Activated T-cell treated with anti-CD3 and anti-CD28 coated beads, Interleukin-2, amount 50 U/mL, for 24 hours (primary cell): ENCODE measurements around the gene NCOA1.
"Not testable (repeated sequence)": the region's sequence is repeated elsewhere in the genome, so short reads cannot be mapped to it uniquely, and the experiment has no call there.

Experiments used
- DNase-seq: peaks from one replicate; pipeline ENCODE4 v3.0.0-alpha.2; 2020
- H3K27ac Mint-ChIP-seq: 2 replicates; pipeline ENCODE4 v1.8.0; 2020; ENCODE audit warnings: mild to moderate bottlenecking, mixed read lengths
- H3K27me3 Mint-ChIP-seq: 2 replicates; pipeline ENCODE4 v1.8.0; 2020; ENCODE audit warnings: mixed read lengths
- H3K36me3 Mint-ChIP-seq: 2 replicates; pipeline ENCODE4 v1.8.0; 2020; ENCODE audit warnings: low read depth, mixed read lengths
- H3K4me1 Mint-ChIP-seq: 2 replicates; pipeline ENCODE4 v1.8.0; 2020; ENCODE audit warnings: low read depth, mixed read lengths
- H3K4me3 Mint-ChIP-seq: 2 replicates; pipeline ENCODE4 v1.8.0; 2020; ENCODE audit warnings: mild to moderate bottlenecking, moderate library complexity, mixed read lengths
- H3K9me3 Mint-ChIP-seq: 2 replicates; pipeline ENCODE4 v1.8.0; 2020; ENCODE audit warnings: mixed read lengths

Gene NCOA1

GRCh38 chr2:24527536-24527935 lies 36.5 kb downstream of the NCOA1 start:
- no peak for DNase-seq
- Mint-ChIP-seq H3K4me3 (no peak overlapping the region), H3K4me1 (peaks cover 47% of the 10 kb centered on the region), H3K27me3 (no peaks in the 10 kb centered on the region), H3K36me3 (peaks cover 57% of the 10 kb centered on the region), H3K27ac (no peak overlapping the region), H3K9me3 (peaks cover 32% of the 10 kb centered on the region)

- no peak overlapping the region for H3K4me3 Mint-ChIP-seq
- no peak overlapping the region for H3K27ac Mint-ChIP-seq
- H3K36me3 Mint-ChIP-seq: peaks cover 62% of the 10 kb centered on the region
- peaks cover 59% of the 10 kb centered on the region for H3K4me1 Mint-ChIP-seq
- H3K9me3 Mint-ChIP-seq: peaks cover 48% of the 10 kb centered on the region
- H3K27me3 Mint-ChIP-seq: no peaks in the 10 kb centered on the region
- DNase-seq: no peak
Measured at GRCh38 chr2:24530796-24531195, 39.7 kb downstream of the NCOA1 start.

- H3K4me3 Mint-ChIP-seq, H3K27me3 Mint-ChIP-seq, H3K27ac Mint-ChIP-seq, DNase-seq: not testable (repeated sequence)
- H3K36me3 Mint-ChIP-seq: peaks cover 67% of the 10 kb centered on the region
- H3K4me1 Mint-ChIP-seq: peaks cover 61% of the 10 kb centered on the region
- peaks cover 49% of the 10 kb centered on the region for H3K9me3 Mint-ChIP-seq
Measured at GRCh38 chr2:24531610-24532009, 40.6 kb downstream of the NCOA1 start.

DNA sequence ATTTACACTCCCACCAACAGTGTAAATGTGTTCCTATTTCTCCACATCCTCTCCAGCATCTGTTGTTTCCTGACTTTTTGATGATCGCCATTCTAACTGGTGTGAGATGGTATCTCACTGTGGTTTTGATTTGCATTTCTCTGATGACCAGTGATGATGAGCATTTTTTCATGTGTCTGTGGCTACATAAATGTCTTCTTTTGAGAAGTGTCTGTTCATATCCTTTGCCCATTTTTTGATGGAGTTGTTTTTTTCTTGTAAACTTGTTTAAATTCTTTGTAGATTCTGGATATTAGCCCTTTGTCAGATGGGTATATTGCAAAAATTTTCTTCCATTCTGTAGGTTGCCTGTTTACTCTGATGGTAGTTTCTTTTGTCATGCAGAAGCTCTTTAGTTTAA lies 41.0 kb downstream of the NCOA1 start:
- not testable (repeated sequence) for H3K4me3 Mint-ChIP-seq, H3K27me3 Mint-ChIP-seq, H3K27ac Mint-ChIP-seq, DNase-seq
- Mint-ChIP-seq H3K4me1 (peaks cover 63% of the 10 kb centered on the region), H3K9me3 (peaks cover 49% of the 10 kb centered on the region), H3K36me3 (peaks cover 71% of the 10 kb centered on the region)

DNA sequence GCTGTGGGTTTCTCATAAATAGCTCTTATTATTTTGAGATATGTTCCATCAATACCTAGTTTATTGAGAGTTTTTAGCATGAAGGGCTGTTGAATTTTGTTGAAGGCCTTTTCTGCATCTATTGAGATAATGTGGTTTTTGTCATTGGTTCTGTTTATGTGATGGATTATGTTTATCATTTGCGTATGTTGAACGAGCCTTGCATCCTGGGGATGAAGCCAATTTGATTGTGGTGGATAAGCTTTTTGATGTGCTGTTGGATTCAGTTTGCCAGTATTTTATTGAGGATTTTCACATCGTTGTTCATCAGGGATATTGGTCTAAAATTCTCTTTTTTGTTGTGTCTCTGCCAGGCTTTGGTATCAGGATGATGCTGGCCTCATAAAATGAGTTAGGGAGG lies 42.5 kb downstream of the NCOA1 start:
- not testable (repeated sequence) for H3K27me3 Mint-ChIP-seq, H3K4me3 Mint-ChIP-seq, DNase-seq, H3K27ac Mint-ChIP-seq
- Mint-ChIP-seq H3K4me1 (peaks cover 57% of the 10 kb centered on the region), H3K36me3 (peaks cover 65% of the 10 kb centered on the region), H3K9me3 (peaks cover 40% of the 10 kb centered on the region)

GRCh38 chr2:24538720-24539119 lies 47.7 kb downstream of the NCOA1 start:
- Mint-ChIP-seq H3K9me3 (peaks cover 28% of the 10 kb centered on the region), H3K4me1 (peaks cover 43% of the 10 kb centered on the region)

DNA sequence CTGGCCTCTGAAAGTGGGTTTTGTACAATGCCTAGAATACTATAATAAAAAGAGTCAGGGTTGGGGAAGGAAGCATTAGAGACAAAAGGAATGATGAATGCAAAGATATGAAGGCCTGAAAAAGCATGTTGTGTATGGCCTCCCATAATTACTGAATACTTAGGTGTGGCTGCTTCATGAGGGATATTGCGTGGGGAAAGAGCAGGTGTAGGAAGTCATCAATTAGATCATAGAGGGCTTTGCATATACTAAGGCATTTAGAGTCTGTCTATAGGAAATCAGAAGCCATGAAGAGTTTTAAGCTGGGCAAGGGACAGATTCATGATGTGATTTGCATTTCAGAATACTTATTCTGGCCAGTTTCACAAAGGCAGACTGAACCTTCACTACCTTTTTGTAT lies 48.2 kb downstream of the NCOA1 start:
- Mint-ChIP-seq H3K4me3 (no peak overlapping the region), H3K27me3 (no peaks in the 10 kb centered on the region), H3K9me3 (peaks cover 32% of the 10 kb centered on the region), H3K36me3 (peaks cover 46% of the 10 kb centered on the region), H3K27ac (no peak overlapping the region), H3K4me1 (peaks cover 44% of the 10 kb centered on the region)
- no peak for DNase-seq

More at GRCh38 chr2:24538720-24539119, 47.7 kb downstream of the NCOA1 start:
- Mint-ChIP-seq H3K4me3 (no peak overlapping the region), H3K27ac (no peak overlapping the region), H3K36me3 (peaks cover 47% of the 10 kb centered on the region), H3K27me3 (no peaks in the 10 kb centered on the region)
- no peak for DNase-seq

- peaks cover 47% of the 10 kb centered on the region for H3K36me3 Mint-ChIP-seq
- peaks cover 47% of the 10 kb centered on the region for H3K4me1 Mint-ChIP-seq
- DNase-seq: no peak
- no peak overlapping the region for H3K4me3 Mint-ChIP-seq
- H3K9me3 Mint-ChIP-seq: peaks cover 29% of the 10 kb centered on the region
- H3K27ac Mint-ChIP-seq: no peak overlapping the region
- H3K27me3 Mint-ChIP-seq: no peaks in the 10 kb centered on the region
Measured at GRCh38 chr2:24540011-24540477, 49.0 kb downstream of the NCOA1 start.

- no peak overlapping the region for H3K27ac Mint-ChIP-seq
- peaks cover 27% of the 10 kb centered on the region for H3K9me3 Mint-ChIP-seq
- no peak overlapping the region for H3K4me3 Mint-ChIP-seq
- H3K4me1 Mint-ChIP-seq: peaks cover 37% of the 10 kb centered on the region
- no peak for DNase-seq
- H3K36me3 Mint-ChIP-seq: peaks cover 37% of the 10 kb centered on the region
- H3K27me3 Mint-ChIP-seq: no peaks in the 10 kb centered on the region
Measured at GRCh38 chr2:24541621-24542020, 50.6 kb downstream of the NCOA1 start.

DNA sequence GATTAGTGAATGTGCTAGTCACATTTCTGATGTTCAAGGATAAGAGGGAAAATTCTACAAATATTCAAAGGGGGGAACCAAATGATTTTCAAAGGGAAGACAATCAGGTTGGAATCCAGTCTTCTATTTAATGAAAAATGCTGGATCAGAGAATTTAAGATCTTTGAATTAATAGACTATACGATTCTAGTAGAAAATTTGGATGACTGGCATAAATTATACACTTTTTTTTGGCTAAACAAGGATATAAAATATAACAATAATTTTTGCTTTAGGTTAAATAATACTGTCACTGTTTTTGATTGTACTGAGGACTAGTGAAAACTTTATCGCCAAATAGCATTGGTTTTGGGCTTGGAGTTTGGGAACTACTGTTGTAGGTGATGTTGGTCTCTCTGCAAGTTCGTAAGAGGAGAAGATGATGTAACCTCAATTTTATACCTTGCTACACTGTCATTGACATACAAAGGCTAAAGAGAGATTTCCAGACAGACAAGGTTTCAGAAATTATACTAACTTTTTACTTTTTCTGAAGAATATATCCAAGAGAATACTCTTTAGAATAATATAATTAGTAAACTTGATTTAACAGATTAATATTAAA lies 51.3 kb downstream of the NCOA1 start:
- Mint-ChIP-seq H3K9me3 (peaks cover 32% of the 10 kb centered on the region), H3K4me1 (peaks cover 32% of the 10 kb centered on the region), H3K27me3 (no peaks in the 10 kb centered on the region), H3K4me3 (no peak overlapping the region), H3K27ac (no peak overlapping the region), H3K36me3 (peaks cover 35% of the 10 kb centered on the region)
- DNase-seq: no peak

DNA sequence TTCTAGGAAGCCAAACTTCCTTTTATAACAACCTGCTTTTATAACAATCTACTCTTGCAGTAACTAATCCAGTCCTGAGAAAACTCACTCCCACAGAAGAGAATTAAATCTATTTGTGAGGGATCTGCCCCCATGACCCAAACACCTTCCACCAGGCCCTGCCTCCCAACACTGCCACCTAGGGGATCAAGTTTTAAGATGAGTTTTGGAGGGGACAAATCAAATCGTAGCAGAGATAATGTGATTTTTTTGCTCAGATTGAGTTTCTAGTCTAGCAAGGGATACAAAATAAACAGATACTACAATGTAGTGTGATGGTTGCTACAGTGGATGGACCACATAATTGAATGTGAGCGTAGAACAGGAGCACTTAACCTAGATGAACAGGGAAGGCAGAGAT lies 52.2 kb downstream of the NCOA1 start:
- no peak for DNase-seq
- H3K9me3 Mint-ChIP-seq: peaks cover 38% of the 10 kb centered on the region
- no peaks in the 10 kb centered on the region for H3K27me3 Mint-ChIP-seq
- peaks cover 42% of the 10 kb centered on the region for H3K36me3 Mint-ChIP-seq
- H3K27ac Mint-ChIP-seq: peak overlapping the region; percentile 35
- H3K4me3 Mint-ChIP-seq: no peak overlapping the region
- peaks cover 33% of the 10 kb centered on the region for H3K4me1 Mint-ChIP-seq

GRCh38 chr2:24544456-24545115 lies 53.5 kb downstream of the NCOA1 start:
- no peak for DNase-seq

GRCh38 chr2:24546669-24547068 lies 55.6 kb downstream of the NCOA1 start:
- H3K36me3 Mint-ChIP-seq: peaks cover 49% of the 10 kb centered on the region
- H3K4me1 Mint-ChIP-seq: peaks cover 45% of the 10 kb centered on the region
- peaks cover 45% of the 10 kb centered on the region for H3K9me3 Mint-ChIP-seq
- no peak overlapping the region for H3K4me3 Mint-ChIP-seq
- no peak overlapping the region for H3K27ac Mint-ChIP-seq
- no peak for DNase-seq
- no peaks in the 10 kb centered on the region for H3K27me3 Mint-ChIP-seq

More at GRCh38 chr2:24544456-24545115, 53.5 kb downstream of the NCOA1 start:
- Mint-ChIP-seq H3K27ac (peak overlapping the region; percentile 48), H3K4me3 (no peak overlapping the region), H3K36me3 (peaks cover 53% of the 10 kb centered on the region), H3K4me1 (peaks cover 32% of the 10 kb centered on the region), H3K27me3 (no peaks in the 10 kb centered on the region), H3K9me3 (peaks cover 45% of the 10 kb centered on the region)

- peaks cover 45% of the 10 kb centered on the region for H3K36me3 Mint-ChIP-seq
- H3K27me3 Mint-ChIP-seq: no peaks in the 10 kb centered on the region
- peaks cover 49% of the 10 kb centered on the region for H3K4me1 Mint-ChIP-seq
- no peak overlapping the region for H3K27ac Mint-ChIP-seq
- DNase-seq: no peak
- no peak overlapping the region for H3K4me3 Mint-ChIP-seq
- H3K9me3 Mint-ChIP-seq: peaks cover 38% of the 10 kb centered on the region
Measured at GRCh38 chr2:24548058-24548457, 57.0 kb downstream of the NCOA1 start.

- Mint-ChIP-seq H3K9me3 (peaks cover 33% of the 10 kb centered on the region), H3K4me1 (peaks cover 33% of the 10 kb centered on the region), H3K36me3 (peaks cover 46% of the 10 kb centered on the region)
- DNase-seq, H3K27me3 Mint-ChIP-seq, H3K4me3 Mint-ChIP-seq, H3K27ac Mint-ChIP-seq: not testable (repeated sequence)
Measured at GRCh38 chr2:24550301-24550700, 59.2 kb downstream of the NCOA1 start.
